Mononuclear cell (primary cell): Measurements from ENCODE around the gene MYO10. TPM values are rescaled to one million over a fixed set of nuclear protein-coding genes. Genes with fewer than 3 reads are reported as not detected.
"Not testable (repeated sequence)": the region's sequence is repeated elsewhere in the genome, so short reads cannot be mapped to it uniquely, and the experiment has no call there.

ENCODE experiments used
- H3K27me3 ChIP-seq: 2 replicates; pipeline ENCODE4 v1.6.0; 2011; ENCODE audit warnings: low read length, control low read depth; ENCODE audit not compliant: insufficient read depth
- H3K4me1 ChIP-seq: 2 replicates; pipeline ENCODE4 v1.5.1; 2011; ENCODE audit warnings: mild to moderate bottlenecking, low read length, control low read depth; ENCODE audit not compliant: insufficient read depth
- H3K4me3 ChIP-seq: 2 replicates; pipeline ENCODE4 v1.5.1; 2011; ENCODE audit warnings: mild to moderate bottlenecking, low read length, moderate library complexity
- H3K9me3 ChIP-seq: 2 replicates; pipeline ENCODE4 v1.5.1; 2011; ENCODE audit warnings: low read depth, mild to moderate bottlenecking, control low read depth, low read length
- total RNA-seq: library from RNA; depleted of rRNA; stranded (reverse); fragments of >200 nt; gene quantifications from one replicate; pipeline ENCODE4 v1.2.3, GENCODE V29; 2012

MYO10 gene
- total RNA-seq, 1 donor: 1.0 TPM

- no peaks in the 10 kb centered on the region for H3K9me3 ChIP-seq
- no peak overlapping the region for H3K4me3 ChIP-seq
- H3K4me1 ChIP-seq: no peaks in the 10 kb centered on the region
- H3K27me3 ChIP-seq: no peaks in the 10 kb centered on the region
Measured at GRCh38 chr5:16768184-16768583, 167.9 kb downstream of the MYO10 start.

DNA sequence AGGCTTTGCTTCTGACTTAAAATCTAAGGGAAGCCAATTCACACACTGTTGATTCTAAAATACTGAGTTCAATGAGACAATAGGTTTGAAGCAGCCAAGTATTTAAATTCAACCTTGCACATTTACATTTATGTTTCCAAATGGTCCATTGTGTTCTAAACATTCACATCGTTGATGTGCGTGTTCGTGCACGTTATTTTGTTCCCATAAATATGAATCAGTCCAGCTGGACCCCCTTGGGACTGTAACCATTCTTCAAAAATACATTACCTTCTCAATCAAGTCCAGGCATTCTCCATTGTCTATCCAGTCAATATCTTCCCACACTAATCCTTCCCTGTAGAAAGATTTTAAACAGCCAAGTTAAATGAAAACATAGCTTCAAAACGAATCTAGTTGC, 172.9 kb downstream of the MYO10 start:
- no peaks in the 10 kb centered on the region for H3K9me3 ChIP-seq
- no peaks in the 10 kb centered on the region for H3K4me1 ChIP-seq
- no peaks in the 10 kb centered on the region for H3K27me3 ChIP-seq
- H3K4me3 ChIP-seq: no peak overlapping the region

DNA sequence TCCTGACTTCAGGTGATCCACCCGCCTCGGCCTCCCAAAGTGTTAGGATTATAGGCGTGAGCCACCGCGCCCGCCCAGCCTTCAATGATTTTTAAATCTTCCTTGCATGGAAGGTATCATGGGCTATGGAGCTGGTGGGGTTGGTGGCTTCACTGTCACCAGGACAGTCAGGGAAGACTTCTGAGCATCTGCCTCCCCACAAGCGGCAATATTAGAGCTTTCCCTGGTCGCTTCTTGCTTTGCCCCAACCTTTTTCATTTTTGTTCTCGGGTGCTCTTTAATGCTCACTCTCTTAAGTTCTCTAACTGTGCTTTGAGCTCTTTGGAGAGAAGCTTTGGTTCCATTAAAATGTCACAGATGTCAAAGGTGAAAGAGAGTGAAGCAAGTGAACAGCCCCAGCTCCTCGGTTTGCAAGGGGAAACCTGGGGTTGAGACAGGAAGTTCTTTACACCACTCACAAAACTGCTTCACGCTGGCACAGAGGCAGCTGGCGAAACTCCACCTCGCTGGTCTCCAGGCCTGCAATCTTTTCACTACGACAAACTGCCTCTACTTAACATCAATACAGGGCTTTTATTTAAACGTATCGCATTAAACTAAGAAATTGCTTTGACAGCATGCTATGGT, 176.8 kb downstream of the MYO10 start:
- Histone ChIP-seq H3K27me3 (no peaks in the 10 kb centered on the region), H3K9me3 (no peaks in the 10 kb centered on the region), H3K4me3 (no peak overlapping the region), H3K4me1 (no peaks in the 10 kb centered on the region)

DNA sequence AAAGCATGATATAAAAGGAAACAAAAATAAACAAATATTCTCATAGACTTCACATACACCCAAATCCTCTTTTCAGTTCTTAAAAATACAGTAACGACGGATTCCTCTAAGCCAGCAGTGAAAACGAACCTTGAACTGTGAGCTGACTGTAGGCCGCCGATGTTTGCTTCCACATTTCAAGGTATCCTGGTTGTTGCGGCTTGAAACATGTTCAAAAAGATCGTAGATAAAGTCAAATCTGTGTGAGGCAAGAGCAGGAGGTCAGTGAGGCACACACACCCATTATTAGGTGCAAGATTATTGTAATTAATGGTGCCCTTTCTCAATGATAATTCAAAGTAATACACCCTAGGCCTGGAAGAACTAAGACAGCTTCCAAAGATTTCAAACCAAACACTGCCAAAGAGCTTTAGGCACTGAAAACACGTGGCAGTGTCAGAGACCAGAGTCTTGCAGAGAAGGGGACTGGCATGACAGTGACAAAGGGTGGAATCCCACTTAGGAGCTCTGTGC, 178.0 kb downstream of the MYO10 start:
- Histone ChIP-seq H3K27me3 (no peaks in the 10 kb centered on the region), H3K9me3 (no peaks in the 10 kb centered on the region), H3K4me3 (no peak overlapping the region), H3K4me1 (no peaks in the 10 kb centered on the region)

DNA sequence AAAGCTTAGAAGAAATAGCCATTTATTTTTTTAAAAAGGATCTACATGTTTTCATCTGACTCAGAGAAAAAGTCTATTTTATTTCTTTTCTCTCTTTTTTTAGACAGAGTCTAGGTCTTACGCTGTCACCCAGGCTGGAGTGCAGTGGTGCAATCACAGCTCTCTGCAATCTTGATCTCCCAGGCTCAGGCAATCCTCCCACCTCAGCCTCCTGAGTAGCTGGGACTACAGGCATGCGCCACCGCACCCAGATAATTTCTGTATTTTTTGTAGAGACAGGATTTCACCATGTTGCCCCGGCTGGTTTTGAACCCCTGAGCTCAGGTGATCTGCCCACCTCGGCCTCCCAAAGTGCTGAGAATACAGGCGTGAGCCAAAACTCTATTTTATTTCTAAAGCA, 178.5 kb downstream of the MYO10 start:
- H3K4me3 ChIP-seq, H3K27me3 ChIP-seq, H3K9me3 ChIP-seq, H3K4me1 ChIP-seq: not testable (repeated sequence)

DNA sequence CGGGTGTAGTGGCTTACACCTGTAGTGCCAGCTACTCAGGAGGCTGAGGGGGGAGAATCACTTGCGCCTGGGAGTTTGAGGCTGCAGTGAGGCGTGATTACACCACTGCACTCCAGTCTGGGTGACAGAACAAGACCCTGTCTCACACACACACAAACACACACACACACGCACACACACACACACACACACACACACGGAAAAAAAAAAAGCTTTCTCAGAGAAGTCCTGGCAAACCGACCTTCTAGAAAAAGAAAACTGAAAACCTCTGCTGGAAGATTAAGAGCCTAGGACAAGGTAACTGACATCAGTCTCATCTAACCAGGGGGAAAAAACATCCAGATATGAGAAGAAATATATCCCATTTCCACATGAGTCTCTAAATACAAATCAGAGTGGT, 178.9 kb downstream of the MYO10 start:
- Histone ChIP-seq H3K9me3 (no peaks in the 10 kb centered on the region), H3K27me3 (no peaks in the 10 kb centered on the region), H3K4me3 (no peak overlapping the region), H3K4me1 (no peaks in the 10 kb centered on the region)

GRCh38 chr5:16756692-16757091, 179.4 kb downstream of the MYO10 start:
- no peaks in the 10 kb centered on the region for H3K9me3 ChIP-seq
- no peaks in the 10 kb centered on the region for H3K27me3 ChIP-seq
- no peaks in the 10 kb centered on the region for H3K4me1 ChIP-seq
- H3K4me3 ChIP-seq: no peak overlapping the region

GRCh38 chr5:16755641-16756040, 180.4 kb downstream of the MYO10 start:
- H3K4me3 ChIP-seq: no peak overlapping the region
- H3K9me3 ChIP-seq: no peaks in the 10 kb centered on the region
- H3K27me3 ChIP-seq: no peaks in the 10 kb centered on the region
- no peaks in the 10 kb centered on the region for H3K4me1 ChIP-seq

GRCh38 chr5:16754601-16755000, 181.5 kb downstream of the MYO10 start:
- no peaks in the 10 kb centered on the region for H3K27me3 ChIP-seq
- H3K9me3 ChIP-seq: no peaks in the 10 kb centered on the region

GRCh38 chr5:16754086-16754485, 182.0 kb downstream of the MYO10 start:
- Histone ChIP-seq H3K9me3 (no peaks in the 10 kb centered on the region), H3K4me3 (no peak overlapping the region), H3K27me3 (no peaks in the 10 kb centered on the region), H3K4me1 (no peaks in the 10 kb centered on the region)

More at GRCh38 chr5:16754601-16755000, 181.5 kb downstream of the MYO10 start:
- Histone ChIP-seq H3K4me3 (no peak overlapping the region), H3K4me1 (no peaks in the 10 kb centered on the region)

- Histone ChIP-seq H3K4me1 (no peaks in the 10 kb centered on the region), H3K27me3 (no peaks in the 10 kb centered on the region), H3K9me3 (no peaks in the 10 kb centered on the region), H3K4me3 (no peak overlapping the region)
Measured at GRCh38 chr5:16750445-16750844, 185.6 kb downstream of the MYO10 start.

GRCh38 chr5:16749626-16750025, 186.5 kb downstream of the MYO10 start:
- no peaks in the 10 kb centered on the region for H3K9me3 ChIP-seq
- no peaks in the 10 kb centered on the region for H3K27me3 ChIP-seq
- no peaks in the 10 kb centered on the region for H3K4me1 ChIP-seq
- H3K4me3 ChIP-seq: no peak overlapping the region

DNA sequence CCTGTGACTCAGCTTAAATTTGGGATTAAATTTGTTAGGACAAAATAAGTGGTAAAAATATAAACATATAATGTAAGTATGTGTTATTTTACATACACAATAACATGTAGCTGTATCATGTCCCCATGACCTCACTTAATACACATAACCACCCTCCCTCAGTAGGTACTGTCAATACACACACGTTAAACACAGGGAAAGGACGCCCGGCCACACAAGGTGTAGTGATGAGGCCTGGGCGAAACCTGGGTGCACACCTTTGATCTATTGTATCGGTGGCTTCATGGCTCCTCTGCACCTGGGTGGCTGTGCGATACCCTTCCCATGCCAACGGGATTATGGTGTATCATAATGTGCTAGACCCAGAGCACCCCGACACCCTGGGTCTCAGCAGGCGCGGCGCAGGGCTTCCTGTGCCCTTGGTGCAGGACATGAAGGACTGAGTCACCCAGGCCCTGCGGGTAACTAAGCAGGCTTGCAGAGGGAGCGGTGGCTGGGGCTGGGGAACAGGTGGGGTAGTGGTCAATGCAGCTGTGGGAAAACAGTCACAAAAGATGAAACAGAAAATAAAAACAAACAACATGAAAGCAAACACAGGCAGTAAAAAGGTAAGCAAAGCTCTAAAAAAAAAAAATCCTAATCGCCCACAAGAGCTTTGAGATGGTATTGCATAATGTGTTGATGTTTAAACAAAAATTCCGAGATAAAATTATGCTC, 191.8 kb downstream of the MYO10 start:
- no peaks in the 10 kb centered on the region for H3K27me3 ChIP-seq
- no peak overlapping the region for H3K4me3 ChIP-seq
- no peaks in the 10 kb centered on the region for H3K4me1 ChIP-seq
- no peaks in the 10 kb centered on the region for H3K9me3 ChIP-seq

DNA sequence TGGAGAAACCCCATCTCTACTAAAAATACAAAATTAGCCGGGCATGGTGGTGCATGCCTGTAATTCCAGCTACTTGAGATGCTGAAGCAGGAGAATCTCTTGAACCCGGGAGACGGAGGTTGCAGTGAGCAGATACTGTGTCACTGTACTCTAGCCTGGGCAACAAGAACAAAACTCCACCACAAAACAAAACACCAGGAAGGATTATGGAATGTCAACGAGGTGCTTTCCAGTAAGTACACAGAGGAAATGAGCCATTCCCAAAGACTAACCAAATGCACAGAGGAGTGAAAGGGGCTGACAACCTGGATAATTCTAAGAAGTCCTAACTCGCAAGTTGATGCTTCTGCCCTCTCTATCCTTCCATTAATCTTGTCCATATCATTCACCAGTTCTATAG, 193.2 kb downstream of the MYO10 start:
- Histone ChIP-seq H3K4me1 (no peaks in the 10 kb centered on the region), H3K4me3 (no peak overlapping the region), H3K9me3 (no peaks in the 10 kb centered on the region), H3K27me3 (no peaks in the 10 kb centered on the region)

DNA sequence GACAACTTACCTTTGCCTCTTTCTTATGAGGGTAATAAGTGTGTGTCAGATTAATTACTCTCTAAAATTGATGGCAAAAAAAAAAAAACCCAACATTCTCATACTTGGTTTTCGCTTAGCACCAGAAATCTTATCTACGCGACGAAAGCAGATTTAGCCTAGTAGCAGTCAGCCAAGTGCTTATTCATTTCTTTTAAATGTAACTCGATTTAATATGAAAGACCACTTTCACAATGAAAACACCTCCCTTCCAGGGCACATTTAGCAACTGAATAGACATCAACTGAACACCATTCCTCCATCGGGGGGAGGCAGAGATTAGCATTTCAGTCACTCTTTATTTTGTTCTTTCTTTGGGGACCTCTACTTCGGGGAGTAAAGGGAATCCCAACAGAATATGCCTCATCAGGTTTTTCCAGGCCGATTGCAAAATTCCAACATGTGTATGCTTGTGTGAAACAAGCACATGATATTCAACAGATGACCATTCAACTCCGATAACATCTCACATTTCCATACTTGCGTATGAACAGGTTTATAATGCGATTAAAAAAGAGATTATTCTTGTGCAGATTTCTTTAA, 195.2 kb downstream of the MYO10 start:
- Histone ChIP-seq H3K4me1 (no peaks in the 10 kb centered on the region), H3K4me3 (no peak overlapping the region), H3K27me3 (no peaks in the 10 kb centered on the region), H3K9me3 (no peaks in the 10 kb centered on the region)
